ENCODE measurements around the gene C18orf54.

DNA sequence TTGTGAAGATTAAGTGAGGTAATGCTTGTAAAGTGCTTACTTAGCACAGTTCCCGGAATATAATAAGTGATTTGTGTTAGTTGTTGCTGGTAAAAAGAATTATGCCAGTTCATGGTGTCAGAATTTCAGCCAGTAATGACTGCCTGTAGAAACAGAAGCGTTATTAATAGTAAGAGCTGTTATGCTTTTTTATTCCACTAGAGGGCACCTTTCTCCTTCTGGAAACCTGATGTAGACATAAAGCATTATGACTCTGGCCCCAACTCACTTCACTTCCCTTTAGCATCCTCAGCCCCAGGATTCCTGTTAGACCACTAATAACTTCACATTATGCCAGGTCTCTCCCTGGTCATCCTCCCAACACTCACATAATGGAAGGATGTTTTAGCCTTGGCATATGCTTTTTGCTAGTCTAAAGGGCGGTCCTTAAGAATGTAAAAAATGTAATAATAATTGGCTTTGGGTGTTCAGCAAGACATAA lies 34.9 kb downstream of the C18orf54 start:
- TF ChIP-seq, protein P1, sequence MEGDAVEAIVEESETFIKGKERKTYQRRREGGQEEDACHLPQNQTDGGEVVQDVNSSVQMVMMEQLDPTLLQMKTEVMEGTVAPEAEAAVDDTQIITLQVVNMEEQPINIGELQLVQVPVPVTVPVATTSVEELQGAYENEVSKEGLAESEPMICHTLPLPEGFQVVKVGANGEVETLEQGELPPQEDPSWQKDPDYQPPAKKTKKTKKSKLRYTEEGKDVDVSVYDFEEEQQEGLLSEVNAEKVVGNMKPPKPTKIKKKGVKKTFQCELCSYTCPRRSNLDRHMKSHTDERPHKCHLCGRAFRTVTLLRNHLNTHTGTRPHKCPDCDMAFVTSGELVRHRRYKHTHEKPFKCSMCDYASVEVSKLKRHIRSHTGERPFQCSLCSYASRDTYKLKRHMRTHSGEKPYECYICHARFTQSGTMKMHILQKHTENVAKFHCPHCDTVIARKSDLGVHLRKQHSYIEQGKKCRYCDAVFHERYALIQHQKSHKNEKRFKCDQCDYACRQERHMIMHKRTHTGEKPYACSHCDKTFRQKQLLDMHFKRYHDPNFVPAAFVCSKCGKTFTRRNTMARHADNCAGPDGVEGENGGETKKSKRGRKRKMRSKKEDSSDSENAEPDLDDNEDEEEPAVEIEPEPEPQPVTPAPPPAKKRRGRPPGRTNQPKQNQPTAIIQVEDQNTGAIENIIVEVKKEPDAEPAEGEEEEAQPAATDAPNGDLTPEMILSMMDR (IDR thresholded peaks at IDR 0.05) = no peak
- no peak for TF ChIP-seq POLR2A (IDR thresholded peaks at IDR 0.05)
